Measurements from ENCODE around the gene ARHGAP10. TPM values are rescaled to one million over a fixed set of nuclear protein-coding genes. Genes with fewer than 3 reads are reported as not detected.

ARHGAP10 gene
- total and polyA plus RNA-seq, 12 donors: 33.9 to 71.1 (median 60.7) TPM

- H3K9me3 ChIP-seq: peaks cover 0 to 8% (median 0%) of the 10 kb centered on the region in 11 donors
- no peaks in the 10 kb centered on the region for H3K27me3 ChIP-seq
- no peak for ATAC-seq
- intact Hi-C loops (cut with DNase I): no loop called here
- WGBS, 2 donors: 86 to 96% methylated on average over 5 of the region's 5 CpGs
- no peak overlapping the region for H3K27ac ChIP-seq
- no peak for TF ChIP-seq CTCF (IDR thresholded peaks at IDR 0.05)
- no peak overlapping the region for H3K4me3 ChIP-seq
- H3K36me3 ChIP-seq: peaks cover 0 to 68% (median 8%) of the 10 kb centered on the region in 9 donors
- no peak for DNase-seq
- H3K4me1 ChIP-seq: peaks cover 0 to 4% (median 0%) of the 10 kb centered on the region in 9 donors
Observed at GRCh38 chr4:147948336-147948735, 216.4 kb downstream of the ARHGAP10 start.

GRCh38 chr4:147950261-147950660 lies 218.4 kb downstream of the ARHGAP10 start:
- H3K36me3 ChIP-seq: peaks cover 0 to 72% (median 8%) of the 10 kb centered on the region in 9 donors
- no peak for ATAC-seq
- 100% methylated on average over 1 of the region's 1 CpG for WGBS, 2 donors
- H3K9me3 ChIP-seq: peaks cover 0 to 12% (median 0%) of the 10 kb centered on the region in 11 donors
- no peak for TF ChIP-seq CTCF (IDR thresholded peaks at IDR 0.05)
- H3K4me1 ChIP-seq: peaks cover 0 to 4% (median 0%) of the 10 kb centered on the region in 9 donors
- DNase-seq: no peak
- H3K27ac ChIP-seq: no peak overlapping the region
- H3K27me3 ChIP-seq: no peaks in the 10 kb centered on the region
- H3K4me3 ChIP-seq: no peak overlapping the region
- intact Hi-C loops (cut with DNase I): no loop called here

GRCh38 chr4:147950841-147951240 lies 219.0 kb downstream of the ARHGAP10 start:
- Histone ChIP-seq H3K4me3 (no peak overlapping the region), H3K9me3 (peaks cover 0 to 12% (median 0%) of the 10 kb centered on the region in 11 donors), H3K4me1 (peaks cover 0 to 10% (median 5%) of the 10 kb centered on the region in 9 donors), H3K27ac (no peak overlapping the region), H3K36me3 (peaks cover 0 to 68% (median 8%) of the 10 kb centered on the region in 9 donors), H3K27me3 (no peaks in the 10 kb centered on the region)
- no peak for DNase-seq
- TF ChIP-seq CTCF (IDR thresholded peaks at IDR 0.05): no peak
- WGBS, 2 donors: 63 to 86% methylated on average over 2 of the region's 2 CpGs
- intact Hi-C loops (cut with DNase I): no loop called here
- ATAC-seq: no peak

- WGBS, 2 donors: 78 to 90% methylated on average over 2 of the region's 2 CpGs
- H3K4me1 ChIP-seq: peaks cover 3 to 43% (median 29%) of the 10 kb centered on the region in 9 donors
- peaks cover 0 to 35% (median 0%) of the 10 kb centered on the region in 9 donors for H3K36me3 ChIP-seq
- intact Hi-C loops (cut with DNase I): no loop called here
- ATAC-seq (no peak), DNase-seq (no peak)
- no peaks in the 10 kb centered on the region for H3K27me3 ChIP-seq
- no peak for TF ChIP-seq CTCF (IDR thresholded peaks at IDR 0.05)
- peaks cover 0 to 12% (median 0%) of the 10 kb centered on the region in 11 donors for H3K9me3 ChIP-seq
- H3K27ac ChIP-seq: no peak overlapping the region
- no peak overlapping the region for H3K4me3 ChIP-seq
Observed at GRCh38 chr4:147954850-147955249, 223.0 kb downstream of the ARHGAP10 start.
